Hematopoietic multipotent progenitor cell treated with erythropoietin and hydrocortisone succinate and interleukin-3 and kit ligand, for 4 days (in vitro differentiated cells): ENCODE data around the gene FAT3.

Source experiments
- DNase-seq: peaks from one replicate; pipeline ENCODE4 v3.0.0-alpha.2; 2015

The FAT3 gene

DNA sequence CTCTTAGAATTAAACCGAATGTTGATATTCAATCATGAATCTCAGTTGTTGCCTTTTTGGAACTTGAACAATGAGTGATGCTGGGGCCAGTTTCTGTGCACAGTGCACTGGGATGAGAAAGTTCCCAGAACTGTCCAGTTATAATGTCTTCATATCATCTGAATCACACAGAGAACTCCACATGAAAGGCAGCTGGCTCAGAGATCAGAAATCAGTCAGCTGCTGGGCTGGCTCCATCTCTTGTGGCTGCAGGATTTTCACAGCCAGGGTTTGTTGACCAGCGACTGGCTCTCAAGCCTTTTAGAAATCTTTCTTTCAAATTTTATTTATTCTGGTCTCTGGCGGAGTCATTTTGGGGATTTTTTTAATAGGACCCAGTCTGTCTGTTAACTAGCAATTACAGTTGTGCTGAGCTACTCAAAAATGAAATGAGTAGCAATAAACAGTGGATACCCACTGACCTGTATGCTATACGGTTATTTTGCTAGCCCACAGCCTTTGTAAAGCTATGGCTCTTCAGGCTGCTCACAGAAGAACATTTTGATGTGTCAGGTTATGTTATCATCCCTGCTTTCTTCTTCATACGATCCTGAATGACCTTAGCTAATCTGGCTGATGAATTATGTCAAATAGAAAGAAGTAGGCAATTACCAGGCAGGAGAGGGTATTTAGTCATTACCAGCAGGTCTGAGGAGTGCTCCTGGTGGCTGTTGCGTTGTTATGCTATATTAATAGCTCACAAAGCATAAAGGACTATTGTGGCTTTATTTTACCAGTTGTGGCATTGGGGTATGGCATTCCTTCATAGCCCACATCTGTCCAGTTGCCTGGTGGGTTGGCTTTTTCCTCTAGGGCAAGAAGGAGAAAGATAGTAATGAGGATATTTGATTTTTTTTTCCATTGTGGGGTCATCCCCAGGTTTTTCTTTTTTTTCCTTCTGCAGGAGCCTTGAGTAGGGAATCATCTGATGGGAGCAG is 3.6 kb downstream of the FAT3 start:
- no peak for DNase-seq

GRCh38 chr11:92236856-92237255 is 12.2 kb downstream of the FAT3 start:
- no peak for DNase-seq

GRCh38 chr11:92240916-92241315 is 16.3 kb downstream of the FAT3 start:
- no peak for DNase-seq

GRCh38 chr11:92245700-92246271 is 21.2 kb downstream of the FAT3 start:
- no peak for DNase-seq

DNA sequence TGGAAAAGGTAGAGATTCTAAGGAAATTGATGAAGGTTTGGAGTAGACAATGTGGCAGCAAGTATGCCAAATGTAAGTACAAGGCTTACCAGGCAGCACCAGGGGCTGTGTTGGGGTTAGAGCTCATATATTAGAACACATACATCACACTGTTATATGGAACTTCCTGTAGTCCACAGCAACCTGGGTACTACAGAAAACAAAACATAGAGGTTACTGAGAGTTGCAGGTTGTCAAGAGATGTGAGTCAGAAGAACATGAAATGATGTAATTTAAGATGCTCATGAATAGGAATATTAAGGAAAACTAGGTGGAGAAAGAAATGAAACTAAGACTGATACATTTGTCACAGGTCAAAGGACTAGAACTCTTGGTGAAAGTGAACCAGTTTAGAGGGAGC is 22.0 kb downstream of the FAT3 start:
- no peak for DNase-seq

- no peak for DNase-seq
Measured at GRCh38 chr11:92249156-92249753, 24.6 kb downstream of the FAT3 start.

DNA sequence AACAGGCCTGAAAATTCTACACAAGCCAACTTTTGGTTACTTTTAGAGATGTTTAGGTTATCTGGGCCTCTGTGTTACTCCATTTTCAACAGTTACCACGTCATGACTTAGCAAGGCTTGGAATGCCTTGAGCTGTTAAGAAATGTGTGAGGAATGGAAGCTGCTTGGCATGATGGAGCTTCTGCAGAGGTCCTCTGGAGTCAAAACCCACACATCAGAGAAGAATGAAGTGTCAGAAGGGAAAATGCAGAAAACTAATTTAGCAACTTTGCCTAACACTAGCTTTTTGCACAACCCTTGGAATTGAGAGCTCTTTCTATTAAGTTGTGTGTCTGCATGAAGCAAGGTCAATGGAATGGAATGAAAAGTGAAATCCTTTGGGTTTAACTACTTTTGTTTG is 27.4 kb downstream of the FAT3 start:
- no peak for DNase-seq

DNA sequence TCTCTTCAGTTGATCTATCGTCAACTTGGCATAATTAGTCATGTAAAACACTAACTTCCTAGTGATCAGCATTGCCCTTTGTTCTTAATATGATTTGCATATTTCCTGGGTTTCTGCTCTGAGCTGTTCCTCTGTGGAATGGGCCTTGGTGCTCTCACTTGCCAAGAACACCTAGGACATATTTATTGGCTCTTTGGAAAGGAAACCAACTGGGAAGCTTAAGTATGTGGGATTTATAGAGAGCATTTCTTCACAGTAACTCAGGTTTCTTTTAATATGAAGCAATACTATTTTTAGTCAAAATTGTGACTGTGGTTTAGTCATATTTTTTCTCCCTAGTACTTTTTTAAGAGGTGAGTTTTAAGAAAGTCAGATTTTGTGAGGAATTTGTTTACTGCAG is 28.8 kb downstream of the FAT3 start:
- no peak for DNase-seq

GRCh38 chr11:92253945-92254344 is 29.3 kb downstream of the FAT3 start:
- no peak for DNase-seq

DNA sequence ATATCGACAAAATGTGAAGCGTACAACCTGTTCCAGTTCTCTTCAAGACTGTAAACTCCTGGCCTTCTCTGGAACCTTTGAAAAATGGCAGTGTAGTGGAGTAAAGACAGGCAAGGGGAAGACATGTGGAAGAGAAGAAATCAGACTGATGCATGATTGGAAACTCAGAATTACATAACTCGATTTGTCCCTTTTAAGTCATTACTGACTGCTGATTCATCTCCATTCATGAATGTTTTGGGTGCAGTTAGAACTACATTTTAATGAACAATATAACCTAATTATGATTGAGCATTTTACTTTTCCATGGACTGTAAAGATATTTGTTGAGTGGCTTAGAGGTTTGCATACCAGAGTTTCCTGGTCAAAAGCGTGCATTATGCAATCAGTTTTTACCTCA is 32.9 kb downstream of the FAT3 start:
- DNase-seq = no peak

DNA sequence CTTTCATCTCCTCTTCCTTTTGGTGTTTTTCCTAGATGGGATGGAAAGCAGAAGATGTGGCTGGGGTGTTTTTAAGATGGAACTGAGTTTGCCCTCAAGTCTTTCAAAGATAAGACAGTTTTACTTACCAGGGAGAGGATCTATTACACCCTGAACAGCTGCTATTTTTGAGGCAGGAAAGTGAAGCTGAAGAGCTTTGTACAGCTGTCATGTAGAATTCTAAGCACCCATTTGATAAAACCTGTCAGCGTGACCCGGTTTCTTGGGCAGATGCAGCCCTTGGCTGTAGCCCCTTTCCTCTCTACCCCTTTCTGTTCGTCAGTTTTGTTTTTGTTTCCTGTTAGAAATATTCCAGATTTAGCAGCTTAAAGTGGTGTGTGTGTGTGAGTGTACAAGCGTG is 35.2 kb downstream of the FAT3 start:
- DNase-seq = no peak

DNA sequence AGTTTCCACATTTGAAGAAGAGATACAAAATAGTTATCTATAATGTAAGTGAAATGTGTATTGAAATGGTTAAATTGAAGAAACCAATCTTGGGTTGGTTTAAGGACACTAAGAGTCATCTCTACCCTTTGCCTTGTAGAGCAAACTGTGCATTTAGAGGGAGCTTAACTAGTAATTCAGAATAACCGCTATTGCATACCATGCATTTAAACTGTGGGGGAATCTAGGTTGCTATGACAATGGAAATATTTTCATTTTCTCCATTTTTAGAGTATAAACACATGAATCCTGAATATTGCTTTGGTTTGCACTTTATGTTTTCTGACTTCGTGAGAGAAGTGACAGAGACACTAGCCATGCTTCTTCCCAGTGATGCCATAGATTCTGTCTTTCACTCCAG is 39.7 kb downstream of the FAT3 start:
- DNase-seq = no peak

GRCh38 chr11:92266806-92267205 is 42.2 kb downstream of the FAT3 start:
- DNase-seq = no peak

- no peak for DNase-seq
Measured at GRCh38 chr11:92267278-92267677, 42.7 kb downstream of the FAT3 start.

- DNase-seq = no peak
Measured at GRCh38 chr11:92267968-92268367, 43.4 kb downstream of the FAT3 start.

- DNase-seq = no peak
Measured at GRCh38 chr11:92268546-92268945, 43.9 kb downstream of the FAT3 start.

DNA sequence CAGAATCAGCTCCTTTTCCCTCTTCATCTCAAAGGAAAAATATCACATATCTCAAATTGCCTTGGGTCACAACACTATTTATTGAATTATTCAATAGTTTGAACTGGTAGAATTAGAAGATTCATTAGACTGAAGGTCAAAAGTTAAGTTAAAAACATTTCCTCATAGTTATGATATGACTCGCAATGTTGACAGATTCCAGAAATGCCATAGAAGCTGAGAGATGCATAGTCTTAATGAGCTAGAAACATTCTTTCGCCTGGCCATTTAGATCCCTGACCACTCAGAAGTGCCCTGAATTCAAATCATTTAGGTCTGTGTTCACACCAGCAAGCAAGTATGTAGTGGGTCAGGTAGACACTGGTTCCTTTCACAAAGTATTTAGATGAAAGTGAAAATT is 44.4 kb downstream of the FAT3 start:
- DNase-seq = no peak

DNA sequence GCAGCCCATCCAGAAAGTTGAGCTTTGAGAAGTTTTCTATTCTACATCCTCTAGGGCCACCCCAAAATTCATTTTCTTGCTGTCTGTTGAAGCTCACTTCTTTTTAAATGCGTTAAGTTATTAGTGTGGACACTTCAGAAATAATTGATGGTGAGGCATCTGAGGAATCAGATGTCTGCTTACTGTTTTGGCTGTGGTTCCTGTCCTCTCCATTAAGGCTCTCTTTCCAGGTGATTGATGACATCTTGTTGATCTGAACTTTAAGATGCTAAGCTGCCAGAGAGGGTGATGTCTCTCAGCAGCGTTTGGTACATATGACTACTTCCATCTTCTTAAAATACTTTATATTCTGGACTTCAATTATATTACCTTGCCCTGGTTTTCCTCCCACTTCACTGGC is 45.2 kb downstream of the FAT3 start:
- DNase-seq = no peak

- no peak for DNase-seq
Measured at GRCh38 chr11:92272651-92273050, 48.0 kb downstream of the FAT3 start.
